Keratinocyte (primary cell): ENCODE data around the gene CHSY1.

Source experiments
- EZH2 ChIP-seq: IDR thresholded peaks from one replicate; pipeline ENCODE4 v1.6.1; 2012; ENCODE audit warnings: inconsistent platforms, mild to moderate bottlenecking, low read length, moderate library complexity
- TF ChIP-seq, protein P1 (sequence below), 3 experiments: IDR thresholded peaks in 1 of 3; conservative IDR thresholded peaks in 1 of 3; optimal IDR thresholded peaks in 1 of 3; 2 replicates in 2 of 3; 3 replicates in 1 of 3; pipeline versions ENCODE3 to v1.5.1; 2011; ENCODE audit warnings: low read length in 3 of 3, mild to moderate bottlenecking in 3 of 3, moderate library complexity in 2 of 3, control low read depth in 1 of 3, inconsistent platforms in 1 of 3; ENCODE audit not compliant: insufficient read depth in 2 of 3; ENCODE audit errors: extremely low read depth in 1 of 3

DNA sequence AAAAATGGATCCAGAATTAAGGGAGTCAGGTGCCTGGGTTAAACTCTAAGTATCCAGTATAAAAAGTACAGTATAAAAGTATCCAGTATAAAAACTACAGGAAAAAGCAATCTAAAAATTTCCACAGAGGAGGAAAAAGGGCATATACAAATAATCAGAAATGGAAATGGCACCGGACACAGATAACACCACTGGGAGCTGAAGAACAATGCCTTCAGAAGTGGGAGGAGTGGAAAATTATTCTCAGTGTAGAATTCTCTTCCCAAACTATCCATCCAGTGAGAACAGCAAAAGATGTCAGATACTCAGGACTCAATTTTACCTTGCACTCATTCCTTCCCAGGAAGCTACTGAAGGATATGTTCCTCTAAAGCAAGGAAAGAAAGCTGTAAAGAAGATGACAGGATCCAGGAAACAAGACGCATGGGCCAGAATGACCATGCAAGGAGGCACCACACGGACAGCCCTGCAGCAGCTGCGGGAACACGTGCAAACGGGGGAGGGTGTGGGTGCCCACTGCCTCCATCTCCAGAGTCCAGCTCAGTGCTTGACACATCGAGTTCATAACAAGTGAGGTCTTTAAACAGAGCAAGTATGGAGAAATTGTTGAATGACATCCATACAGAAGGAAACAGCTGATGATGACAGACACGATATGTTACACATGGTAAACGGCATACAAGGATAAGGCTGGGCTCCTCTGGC lies 68.5 kb downstream of the CHSY1 start:
- TF ChIP-seq, protein P1, sequence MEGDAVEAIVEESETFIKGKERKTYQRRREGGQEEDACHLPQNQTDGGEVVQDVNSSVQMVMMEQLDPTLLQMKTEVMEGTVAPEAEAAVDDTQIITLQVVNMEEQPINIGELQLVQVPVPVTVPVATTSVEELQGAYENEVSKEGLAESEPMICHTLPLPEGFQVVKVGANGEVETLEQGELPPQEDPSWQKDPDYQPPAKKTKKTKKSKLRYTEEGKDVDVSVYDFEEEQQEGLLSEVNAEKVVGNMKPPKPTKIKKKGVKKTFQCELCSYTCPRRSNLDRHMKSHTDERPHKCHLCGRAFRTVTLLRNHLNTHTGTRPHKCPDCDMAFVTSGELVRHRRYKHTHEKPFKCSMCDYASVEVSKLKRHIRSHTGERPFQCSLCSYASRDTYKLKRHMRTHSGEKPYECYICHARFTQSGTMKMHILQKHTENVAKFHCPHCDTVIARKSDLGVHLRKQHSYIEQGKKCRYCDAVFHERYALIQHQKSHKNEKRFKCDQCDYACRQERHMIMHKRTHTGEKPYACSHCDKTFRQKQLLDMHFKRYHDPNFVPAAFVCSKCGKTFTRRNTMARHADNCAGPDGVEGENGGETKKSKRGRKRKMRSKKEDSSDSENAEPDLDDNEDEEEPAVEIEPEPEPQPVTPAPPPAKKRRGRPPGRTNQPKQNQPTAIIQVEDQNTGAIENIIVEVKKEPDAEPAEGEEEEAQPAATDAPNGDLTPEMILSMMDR (optimal IDR thresholded peaks at IDR 0.05 in 1 of 3, IDR thresholded peaks at IDR 0.05 in 1 of 3, conservative IDR thresholded peaks at IDR 0.05 in 1 of 3; ENCODE audit: extremely low read depth in 1 of 3, insufficient read depth in 2 of 3, low read length in 3 of 3), result no peak
- no peak for TF ChIP-seq EZH2
